Activated CD4-positive, alpha-beta T cell treated with anti-CD3 and anti-CD28 coated beads for 36 hours (primary cell): ENCODE results near the gene NEGR1. TPM values are rescaled to one million over a fixed set of nuclear protein-coding genes. Genes with fewer than 3 reads are reported as not detected.

ENCODE experiments used
- ATAC-seq: fragments of 200-7000 bp; cut with Tn5 transposase; one replicate; pipeline ENCODE4 v1.10.0; 2021; ENCODE audit warnings: mild to moderate bottlenecking, moderate library complexity
- CTCF ChIA-PET: fragments of 350-600 bp; sonication (Branson Sonifier 250); formaldehyde crosslinking; loops from one replicate; lab custom pipeline; 2021; ENCODE audit warnings: antibody characterized with exemption; lab: Charles Lee
- POLR2A ChIA-PET: fragments of 350-600 bp; sonication (Branson Sonifier 250); formaldehyde crosslinking; loops from one replicate; lab custom pipeline; 2021; ENCODE audit warnings: antibody characterized with exemption, inconsistent platforms; lab: Charles Lee
- DNase-seq: peaks from one replicate; pipeline ENCODE4 v3.0.0-alpha.2; 2020
- H3K27ac Mint-ChIP-seq: one replicate; pipeline ENCODE4 v1.8.0; 2021; ENCODE audit warnings: mixed read lengths
- H3K27me3 Mint-ChIP-seq: one replicate; pipeline ENCODE4 v1.8.0; 2021; ENCODE audit warnings: mixed read lengths
- H3K36me3 Mint-ChIP-seq: one replicate; pipeline ENCODE4 v1.8.0; 2021; ENCODE audit warnings: low read depth, mixed read lengths
- H3K4me1 Mint-ChIP-seq: one replicate; pipeline ENCODE4 v1.8.0; 2021; ENCODE audit warnings: mixed read lengths
- H3K4me3 Mint-ChIP-seq: one replicate; pipeline ENCODE4 v1.8.0; 2021; ENCODE audit warnings: mild to moderate bottlenecking, moderate library complexity, mixed read lengths
- H3K9me3 Mint-ChIP-seq: one replicate; pipeline ENCODE4 v1.8.0; 2021; ENCODE audit warnings: low read depth, mixed read lengths
- intact Hi-C, 2 experiments: fragments of 100-400 bp; cut with DNase I in 1 of 2; cut with micrococcal nuclease in 1 of 2; formaldehyde crosslinking; loops; one replicate each; pipeline versions ENCODE4 v1.14.2 to v1.15.1; 2022 to 2024; cut with DNase I, micrococcal nuclease
- total RNA-seq, 2 experiments: library from RNA; stranded (reverse); gene quantifications; one replicate each; pipeline ENCODE4 v1.2.3, GENCODE V29; 2021

Gene NEGR1
- total RNA-seq, 2 experiments from 2014 or later: not detected

DNA sequence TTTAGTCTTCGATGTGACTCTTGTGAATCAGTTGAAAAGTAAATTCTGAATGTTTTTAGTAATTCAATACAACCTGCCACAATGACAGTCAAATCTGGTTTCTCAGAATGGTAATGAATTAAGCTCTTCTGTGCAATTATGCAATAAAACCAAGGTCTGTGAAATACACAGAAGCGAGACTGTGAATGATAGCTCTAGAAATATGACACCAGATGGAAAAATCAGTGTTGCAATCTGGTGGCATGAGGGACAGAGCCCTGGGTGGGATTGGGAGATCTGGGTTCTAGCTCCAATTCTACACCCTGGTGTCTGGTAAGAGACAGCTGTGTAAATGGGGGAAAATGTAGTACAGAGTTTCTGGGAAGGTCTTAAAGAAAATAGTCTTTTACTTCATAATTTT lies 615.1 kb downstream of the NEGR1 start:
- CTCF ChIA-PET: no interaction called here
- intact Hi-C loops: no loop called here
- Mint-ChIP-seq H3K36me3 (no peaks in the 10 kb centered on the region), H3K4me1 (no peaks in the 10 kb centered on the region), H3K27ac (no peak overlapping the region), H3K9me3 (no peaks in the 10 kb centered on the region), H3K4me3 (no peak overlapping the region), H3K27me3 (no peaks in the 10 kb centered on the region)
- POLR2A ChIA-PET: no interaction called here
- DNase-seq: no peak
- ATAC-seq: no peak

DNA sequence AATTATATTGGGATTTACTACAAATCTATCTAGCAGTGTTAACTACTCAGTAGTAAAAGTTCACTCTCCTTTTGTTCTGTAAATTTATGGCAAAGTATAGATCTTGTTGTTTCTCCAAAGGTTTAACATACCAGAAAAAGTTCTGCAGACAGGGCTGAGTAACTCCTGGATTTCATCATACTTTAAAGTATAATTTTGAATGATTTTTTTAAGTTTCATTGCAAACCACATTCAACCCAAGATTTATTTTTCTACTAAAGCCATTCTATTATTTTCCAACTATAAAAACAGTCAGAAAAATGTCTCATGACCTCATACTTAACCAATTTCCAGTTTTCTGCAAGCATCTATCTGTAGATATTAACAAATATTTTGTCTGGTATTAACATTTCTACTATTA lies 615.7 kb downstream of the NEGR1 start:
- H3K36me3 Mint-ChIP-seq: no peaks in the 10 kb centered on the region
- H3K4me1 Mint-ChIP-seq: no peaks in the 10 kb centered on the region
- no peak overlapping the region for H3K27ac Mint-ChIP-seq
- H3K9me3 Mint-ChIP-seq: no peaks in the 10 kb centered on the region
- H3K27me3 Mint-ChIP-seq: no peaks in the 10 kb centered on the region
- DNase-seq (no peak), ATAC-seq (no peak)
- ChIA-PET POLR2A (no interaction called here), CTCF (no interaction called here)
- intact Hi-C loops: no loop called here
- no peak overlapping the region for H3K4me3 Mint-ChIP-seq

- Mint-ChIP-seq H3K9me3 (no peaks in the 10 kb centered on the region), H3K27me3 (no peaks in the 10 kb centered on the region), H3K27ac (no peak overlapping the region), H3K36me3 (no peaks in the 10 kb centered on the region), H3K4me3 (no peak overlapping the region), H3K4me1 (no peaks in the 10 kb centered on the region)
- intact Hi-C loops: no loop called here
- POLR2A ChIA-PET: no interaction called here
- CTCF ChIA-PET: interaction anchor here (0.6 to 0.7 kb wide), 2 partner anchors 30 to 82 kb away, joined by 3 read pairs; no protein-coding TSS in a partner anchor
- ATAC-seq (no peak), DNase-seq (no peak)
Observed at GRCh38 chr1:71660411-71660810, 621.9 kb downstream of the NEGR1 start.

DNA sequence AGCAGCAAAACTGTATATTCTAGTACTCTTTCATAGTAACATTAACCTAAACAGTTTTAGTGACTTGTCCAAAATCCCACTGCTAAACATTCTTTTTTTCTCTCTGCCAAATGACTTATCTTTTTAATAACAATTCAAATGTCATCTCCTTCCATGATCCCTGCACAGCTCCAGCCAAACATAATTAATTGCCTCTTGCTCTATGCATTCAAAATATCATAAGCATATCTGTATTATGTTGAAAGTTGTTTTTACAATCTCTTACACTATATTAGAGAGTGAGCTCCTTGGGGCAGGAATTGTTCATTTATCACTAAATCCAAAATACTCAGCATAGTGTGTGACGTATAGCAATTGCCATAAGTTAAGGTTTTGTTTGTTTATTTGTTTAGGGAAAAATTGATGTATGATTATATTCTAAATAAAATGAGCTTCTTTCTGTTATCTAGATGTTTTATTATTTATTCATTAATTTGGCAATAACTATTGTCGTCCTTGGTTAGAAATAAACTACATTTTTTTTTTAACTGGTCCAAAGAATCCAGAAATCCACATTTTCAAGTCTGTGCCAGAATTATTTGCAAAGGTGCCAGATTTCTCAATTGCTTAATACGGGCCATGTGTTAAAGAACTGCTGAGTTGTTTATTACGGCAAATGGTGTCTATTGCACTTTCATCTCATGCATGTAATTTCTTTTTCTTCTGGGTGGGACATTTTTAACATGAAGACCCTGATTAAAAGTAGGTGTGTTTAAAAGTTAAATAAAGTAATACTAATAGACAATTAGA lies 624.3 kb downstream of the NEGR1 start:
- no peak for ATAC-seq

DNA sequence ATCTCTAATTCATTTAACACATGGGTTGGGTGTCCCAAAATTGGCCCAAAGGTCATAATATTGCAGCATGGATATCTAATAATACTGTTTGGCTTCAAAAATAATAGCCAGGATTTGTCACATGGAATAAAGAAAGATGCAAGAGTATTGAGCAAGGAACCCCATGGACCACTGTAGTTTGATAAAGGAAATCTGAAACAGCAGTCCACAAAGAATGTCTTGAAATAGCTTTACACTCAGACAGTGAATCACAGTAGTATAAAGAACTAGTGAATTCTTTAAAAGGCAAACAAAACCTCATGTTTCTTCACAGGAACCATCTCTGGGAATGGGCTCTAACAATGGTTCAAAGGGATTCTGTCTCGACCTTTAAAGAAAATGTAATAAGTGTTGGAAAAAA lies 625.4 kb downstream of the NEGR1 start:
- ChIA-PET POLR2A (no interaction called here), CTCF (no interaction called here)
- Mint-ChIP-seq H3K4me3 (no peak overlapping the region), H3K4me1 (no peaks in the 10 kb centered on the region), H3K9me3 (no peaks in the 10 kb centered on the region), H3K27ac (no peak overlapping the region), H3K27me3 (no peaks in the 10 kb centered on the region), H3K36me3 (no peaks in the 10 kb centered on the region)
- DNase-seq (no peak), ATAC-seq (no peak)
- intact Hi-C loops: no loop called here

More for the DNA sequence above, 624.3 kb downstream of the NEGR1 start:
- H3K4me1 Mint-ChIP-seq: no peaks in the 10 kb centered on the region
- POLR2A ChIA-PET: no interaction called here
- H3K27ac Mint-ChIP-seq: no peak overlapping the region
- H3K27me3 Mint-ChIP-seq: no peaks in the 10 kb centered on the region
- no peaks in the 10 kb centered on the region for H3K9me3 Mint-ChIP-seq
- no peaks in the 10 kb centered on the region for H3K36me3 Mint-ChIP-seq
- no peak for DNase-seq
- intact Hi-C loops: no loop called here
- H3K4me3 Mint-ChIP-seq: no peak overlapping the region
- CTCF ChIA-PET: no interaction called here

GRCh38 chr1:71655604-71656003 lies 626.7 kb downstream of the NEGR1 start:
- intact Hi-C loops: no loop called here
- CTCF ChIA-PET: no interaction called here
- H3K36me3 Mint-ChIP-seq: no peaks in the 10 kb centered on the region

DNA sequence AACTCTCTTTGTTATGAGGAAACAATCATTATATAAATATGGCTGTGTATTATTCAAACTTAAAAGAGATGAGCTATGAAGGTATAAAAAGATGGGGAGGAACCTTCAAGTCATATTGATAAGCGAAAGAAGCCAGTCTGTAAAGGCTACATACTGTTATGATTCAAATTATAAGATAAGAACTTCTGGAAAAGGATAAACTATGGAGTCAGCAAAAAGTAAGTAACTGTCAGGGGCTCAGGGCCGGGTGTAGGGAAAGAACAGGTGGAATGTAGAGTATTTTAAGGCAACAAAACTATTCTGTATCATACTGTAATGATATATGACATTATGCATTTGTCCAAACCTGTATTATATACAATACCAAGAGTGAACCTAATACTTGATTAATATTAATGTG lies 628.4 kb downstream of the NEGR1 start:
- H3K4me3 Mint-ChIP-seq: no peak overlapping the region
- intact Hi-C loops: no loop called here
- no peak for DNase-seq
- ChIA-PET POLR2A (no interaction called here), CTCF (no interaction called here)
- ATAC-seq: no peak
- no peaks in the 10 kb centered on the region for H3K27me3 Mint-ChIP-seq
- H3K36me3 Mint-ChIP-seq: no peaks in the 10 kb centered on the region
- no peaks in the 10 kb centered on the region for H3K4me1 Mint-ChIP-seq
- no peaks in the 10 kb centered on the region for H3K9me3 Mint-ChIP-seq
- H3K27ac Mint-ChIP-seq: no peak overlapping the region

More at GRCh38 chr1:71655604-71656003, 626.7 kb downstream of the NEGR1 start:
- no peaks in the 10 kb centered on the region for H3K4me1 Mint-ChIP-seq
- DNase-seq (no peak), ATAC-seq (no peak)
- no peaks in the 10 kb centered on the region for H3K9me3 Mint-ChIP-seq
- H3K27me3 Mint-ChIP-seq: no peaks in the 10 kb centered on the region
- H3K4me3 Mint-ChIP-seq: no peak overlapping the region
- no peak overlapping the region for H3K27ac Mint-ChIP-seq
- POLR2A ChIA-PET: no interaction called here

DNA sequence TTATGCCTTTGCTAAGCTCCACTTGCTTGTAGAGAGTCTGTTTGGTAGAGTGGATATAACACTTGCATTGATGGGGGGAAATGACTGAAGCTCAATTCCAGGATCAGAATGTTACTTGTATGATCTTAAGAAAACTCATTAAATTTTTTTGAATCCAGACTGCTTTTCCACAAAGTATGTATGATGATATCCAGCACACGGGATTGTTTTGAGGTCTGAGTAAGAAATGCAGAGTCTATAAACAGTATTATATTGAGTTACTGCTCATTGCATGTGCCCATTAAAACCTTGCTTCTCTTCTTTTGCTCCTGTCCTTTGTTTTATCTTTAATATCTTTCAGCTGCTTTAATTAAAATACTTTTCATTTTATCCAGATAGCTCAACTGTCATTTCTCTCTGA lies 631.1 kb downstream of the NEGR1 start:
- POLR2A ChIA-PET: interaction anchor here (0.5 kb wide), 1 partner anchor 1172 kb away, joined by 4 read pairs; no protein-coding TSS in a partner anchor
- intact Hi-C loops: no loop called here
- CTCF ChIA-PET: no interaction called here
- ATAC-seq (no peak), DNase-seq (no peak)
- Mint-ChIP-seq H3K27ac (no peak overlapping the region), H3K27me3 (no peaks in the 10 kb centered on the region), H3K36me3 (no peaks in the 10 kb centered on the region), H3K9me3 (no peaks in the 10 kb centered on the region), H3K4me1 (no peaks in the 10 kb centered on the region), H3K4me3 (no peak overlapping the region)

DNA sequence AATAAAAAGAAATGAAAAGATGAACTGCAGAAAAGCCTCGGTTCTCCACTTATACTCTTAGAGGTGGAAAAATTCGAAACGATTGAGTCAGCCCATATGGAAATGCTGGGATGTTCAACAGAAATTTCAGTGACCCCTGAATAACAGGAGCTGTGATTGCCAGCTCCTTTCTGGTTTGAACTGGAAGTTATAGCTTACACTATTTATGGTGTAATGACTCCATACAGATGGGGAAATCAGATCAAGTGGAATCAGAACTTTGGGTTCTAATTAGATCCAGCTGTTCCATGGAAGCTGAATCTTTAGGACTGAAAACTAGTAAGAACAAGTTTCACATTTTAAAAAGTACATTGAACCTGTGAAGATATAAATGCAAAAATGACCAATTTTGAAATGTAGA lies 632.2 kb downstream of the NEGR1 start:
- intact Hi-C loops: no loop called here
- H3K36me3 Mint-ChIP-seq: no peaks in the 10 kb centered on the region
- H3K4me3 Mint-ChIP-seq: no peak overlapping the region
- no peak for ATAC-seq
- ChIA-PET POLR2A (no interaction called here), CTCF (interaction anchor here (0.6 kb wide), 1 partner anchor 1389 kb away, joined by 3 read pairs; no protein-coding TSS in a partner anchor)
- no peak for DNase-seq
- H3K9me3 Mint-ChIP-seq: no peaks in the 10 kb centered on the region
- H3K27ac Mint-ChIP-seq: no peak overlapping the region
- no peaks in the 10 kb centered on the region for H3K27me3 Mint-ChIP-seq
- H3K4me1 Mint-ChIP-seq: no peaks in the 10 kb centered on the region

- CTCF ChIA-PET: no interaction called here
- ATAC-seq (no peak), DNase-seq (no peak)
- Mint-ChIP-seq H3K36me3 (no peaks in the 10 kb centered on the region), H3K4me3 (no peak overlapping the region), H3K4me1 (no peaks in the 10 kb centered on the region), H3K27me3 (no peaks in the 10 kb centered on the region), H3K27ac (no peak overlapping the region), H3K9me3 (no peaks in the 10 kb centered on the region)
- POLR2A ChIA-PET: no interaction called here
- intact Hi-C loops: no loop called here
Observed at GRCh38 chr1:71649608-71650007, 632.7 kb downstream of the NEGR1 start.

DNA sequence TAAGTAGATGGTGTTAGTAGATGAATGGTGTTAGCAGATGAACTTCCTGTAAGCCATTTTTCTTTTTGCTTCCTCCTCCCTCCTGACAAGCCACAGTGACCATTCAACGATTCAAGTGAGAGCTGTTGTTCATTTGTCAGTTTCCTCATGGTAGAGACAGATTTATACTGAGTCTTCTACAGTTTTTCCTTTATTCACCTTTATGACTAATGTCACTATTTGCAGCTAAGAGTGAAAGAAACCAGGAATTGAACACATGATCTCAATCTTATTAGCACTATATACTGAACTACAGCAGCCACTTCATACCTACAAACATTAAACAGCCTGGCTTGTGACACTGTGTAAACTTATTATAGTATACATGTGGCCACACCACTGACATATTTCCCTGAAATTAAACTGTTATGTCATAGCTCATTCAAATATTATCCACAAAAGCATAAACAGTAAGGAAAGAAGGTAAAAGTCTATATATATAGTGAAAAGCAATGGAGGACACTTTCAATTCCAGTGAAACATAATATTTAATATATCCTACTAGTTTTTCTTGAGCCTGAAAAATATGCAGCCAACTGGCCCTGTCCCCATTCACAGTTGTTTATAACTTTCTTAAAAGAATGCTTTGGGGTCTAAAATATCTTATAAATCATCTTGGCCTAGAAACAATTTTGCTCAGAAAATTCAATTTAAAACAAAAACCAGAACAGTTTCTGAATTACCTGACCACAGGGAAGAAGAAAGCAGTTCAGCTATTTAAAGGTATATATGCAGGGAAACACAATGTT lies 634.6 kb downstream of the NEGR1 start:
- ATAC-seq: no peak
- no peaks in the 10 kb centered on the region for H3K27me3 Mint-ChIP-seq
- H3K4me1 Mint-ChIP-seq: no peaks in the 10 kb centered on the region

DNA sequence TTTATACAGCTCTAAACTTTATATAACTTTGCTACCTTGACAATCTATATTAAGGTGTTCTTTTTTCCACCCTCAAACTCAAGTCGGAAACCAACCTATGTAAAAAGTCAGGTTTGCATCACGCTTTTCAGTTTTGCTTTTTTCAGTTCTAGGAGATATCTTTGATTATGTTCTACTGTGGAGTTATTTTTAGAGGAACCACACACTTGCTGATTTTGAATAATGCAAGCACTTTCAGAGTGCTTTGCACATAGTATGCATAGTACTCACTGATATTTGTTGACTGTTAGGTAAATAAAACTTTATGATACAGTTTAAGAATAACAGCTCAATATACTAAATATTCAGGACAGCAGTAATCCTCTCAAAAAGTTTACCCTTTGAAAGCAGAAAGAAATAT lies 637.3 kb downstream of the NEGR1 start:
- Mint-ChIP-seq H3K36me3 (no peaks in the 10 kb centered on the region), H3K4me3 (no peak overlapping the region), H3K4me1 (no peaks in the 10 kb centered on the region), H3K9me3 (no peaks in the 10 kb centered on the region), H3K27me3 (no peaks in the 10 kb centered on the region), H3K27ac (no peak overlapping the region)
- CTCF ChIA-PET: no interaction called here
- ATAC-seq (no peak), DNase-seq (no peak)
- intact Hi-C loops: no loop called here
- POLR2A ChIA-PET: no interaction called here

More for the DNA sequence above, 634.6 kb downstream of the NEGR1 start:
- ChIA-PET CTCF (no interaction called here), POLR2A (no interaction called here)
- DNase-seq: no peak
- no peak overlapping the region for H3K27ac Mint-ChIP-seq
- intact Hi-C loops: no loop called here
- H3K9me3 Mint-ChIP-seq: no peaks in the 10 kb centered on the region
- no peak overlapping the region for H3K4me3 Mint-ChIP-seq
- no peaks in the 10 kb centered on the region for H3K36me3 Mint-ChIP-seq
